Type B pancreatic cell (in vitro differentiated cells): ENCODE measurements around the gene CYFIP1. TPM values are rescaled to one million over a fixed set of nuclear protein-coding genes. Genes with fewer than 3 reads are reported as not detected.

Source experiments
- DNase-seq: peaks from one replicate; pipeline ENCODE4 v3.0.0; 2021; ENCODE audit warnings: mixed read lengths; ENCODE audit not compliant: unreplicated experiment; ENCODE audit errors: extremely low spot score
- H3K27ac Mint-ChIP-seq: 2 replicates; pipeline ENCODE4 v1.8.0; 2021; ENCODE audit warnings: mild to moderate bottlenecking, mixed read lengths
- H3K27me3 Mint-ChIP-seq: 2 replicates; pipeline ENCODE4 v1.8.0; 2021; ENCODE audit warnings: mixed read lengths
- H3K36me3 Mint-ChIP-seq: 2 replicates; pipeline ENCODE4 v1.8.0; 2021; ENCODE audit warnings: mixed read lengths
- H3K4me1 Mint-ChIP-seq: one replicate; pipeline ENCODE4 v1.8.0; 2021; ENCODE audit warnings: mixed read lengths; ENCODE audit not compliant: unreplicated experiment
- H3K4me3 Mint-ChIP-seq: 2 replicates; pipeline ENCODE4 v1.8.0; 2021; ENCODE audit warnings: mild to moderate bottlenecking, mixed read lengths
- H3K9me3 Mint-ChIP-seq: 2 replicates; pipeline ENCODE4 v1.8.0; 2021; ENCODE audit warnings: mixed read lengths
- total RNA-seq: library from RNA; stranded (reverse); gene quantifications from 2 replicates; pipeline ENCODE4 v1.2.1, GENCODE V29; 2021; ENCODE audit warnings: low replicate concordance
- TF ChIP-seq, protein P1 (sequence below): fragments of 200-600 bp; sonication (generic); conservative IDR thresholded peaks from 2 replicates; pipeline ENCODE4 v1.5.0; 2021; ENCODE audit warnings: antibody characterized with exemption, mild to moderate bottlenecking

CYFIP1 gene
- total RNA-seq, 1 donor from 2014 or later: 108 TPM

DNA sequence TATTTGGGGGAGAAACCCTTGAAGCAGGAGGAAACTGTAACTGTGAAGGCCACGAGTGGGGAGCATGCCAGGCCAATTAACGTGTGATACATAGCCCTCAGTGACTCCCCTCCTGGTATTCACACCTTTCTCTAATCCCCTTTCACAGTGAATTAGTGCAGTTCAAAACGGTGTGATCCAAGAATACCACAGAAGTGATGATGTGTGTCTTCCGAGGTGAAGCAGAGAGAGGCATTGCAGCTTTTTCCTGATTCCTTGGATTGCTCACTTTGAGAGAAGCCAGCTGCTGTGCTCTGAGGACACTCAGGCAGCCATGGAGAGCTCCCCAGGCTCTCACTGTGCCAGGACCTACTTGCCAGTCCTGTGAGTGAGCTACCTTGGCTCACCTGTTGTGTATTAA lies 124.4 kb downstream of the CYFIP1 start:
- no peak overlapping the region for H3K4me3 Mint-ChIP-seq
- no peaks in the 10 kb centered on the region for H3K27me3 Mint-ChIP-seq
- TF ChIP-seq, protein P1, sequence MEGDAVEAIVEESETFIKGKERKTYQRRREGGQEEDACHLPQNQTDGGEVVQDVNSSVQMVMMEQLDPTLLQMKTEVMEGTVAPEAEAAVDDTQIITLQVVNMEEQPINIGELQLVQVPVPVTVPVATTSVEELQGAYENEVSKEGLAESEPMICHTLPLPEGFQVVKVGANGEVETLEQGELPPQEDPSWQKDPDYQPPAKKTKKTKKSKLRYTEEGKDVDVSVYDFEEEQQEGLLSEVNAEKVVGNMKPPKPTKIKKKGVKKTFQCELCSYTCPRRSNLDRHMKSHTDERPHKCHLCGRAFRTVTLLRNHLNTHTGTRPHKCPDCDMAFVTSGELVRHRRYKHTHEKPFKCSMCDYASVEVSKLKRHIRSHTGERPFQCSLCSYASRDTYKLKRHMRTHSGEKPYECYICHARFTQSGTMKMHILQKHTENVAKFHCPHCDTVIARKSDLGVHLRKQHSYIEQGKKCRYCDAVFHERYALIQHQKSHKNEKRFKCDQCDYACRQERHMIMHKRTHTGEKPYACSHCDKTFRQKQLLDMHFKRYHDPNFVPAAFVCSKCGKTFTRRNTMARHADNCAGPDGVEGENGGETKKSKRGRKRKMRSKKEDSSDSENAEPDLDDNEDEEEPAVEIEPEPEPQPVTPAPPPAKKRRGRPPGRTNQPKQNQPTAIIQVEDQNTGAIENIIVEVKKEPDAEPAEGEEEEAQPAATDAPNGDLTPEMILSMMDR: no peak
- no peaks in the 10 kb centered on the region for H3K4me1 Mint-ChIP-seq
- no peak overlapping the region for H3K27ac Mint-ChIP-seq
- no peak for DNase-seq
- H3K9me3 Mint-ChIP-seq: no peaks in the 10 kb centered on the region
- peaks cover 40% of the 10 kb centered on the region for H3K36me3 Mint-ChIP-seq

DNA sequence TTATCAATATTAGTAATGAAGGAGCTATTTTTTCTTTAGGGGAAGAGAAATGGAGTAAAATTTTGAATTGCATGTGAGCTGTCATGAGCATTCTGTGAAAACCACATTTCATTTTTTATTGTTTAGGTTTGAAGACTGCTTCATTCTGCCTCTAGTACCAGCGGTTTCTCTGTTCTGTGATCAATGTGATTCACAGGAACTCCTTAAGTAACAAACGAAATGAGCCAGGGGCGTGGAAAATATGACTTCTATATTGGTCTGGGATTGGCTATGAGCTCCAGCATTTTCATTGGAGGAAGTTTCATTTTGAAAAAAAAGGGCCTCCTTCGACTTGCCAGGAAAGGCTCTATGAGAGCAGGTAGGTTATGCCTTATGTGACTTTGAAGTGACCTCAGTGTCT lies 128.7 kb downstream of the CYFIP1 start:
- DNase-seq: no peak
- Mint-ChIP-seq H3K36me3 (peaks cover 28% of the 10 kb centered on the region), H3K27ac (no peak overlapping the region), H3K27me3 (no peaks in the 10 kb centered on the region), H3K4me1 (no peaks in the 10 kb centered on the region), H3K9me3 (no peaks in the 10 kb centered on the region), H3K4me3 (no peak overlapping the region)
- TF ChIP-seq, protein P1: no peak

DNA sequence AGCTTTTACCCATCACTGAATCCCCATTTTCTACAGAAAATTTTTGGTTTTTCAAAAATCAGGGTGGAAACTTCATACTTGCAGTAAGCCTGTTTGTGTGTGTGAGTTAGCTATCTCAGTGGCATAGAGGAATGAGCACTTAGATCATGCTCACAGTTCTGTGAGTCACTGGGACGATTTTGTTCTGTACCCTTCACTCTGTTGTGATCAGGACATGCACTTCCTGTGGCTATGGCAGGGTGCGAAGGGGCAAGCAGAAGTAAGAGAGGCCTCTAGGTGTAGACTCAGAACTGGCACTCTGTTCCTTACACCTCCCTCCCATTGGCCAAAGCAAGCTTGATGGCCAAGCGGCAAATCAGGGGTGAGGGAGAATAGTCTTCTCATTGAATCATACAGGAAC lies 130.1 kb downstream of the CYFIP1 start:
- Mint-ChIP-seq H3K4me1 (peaks cover 12% of the 10 kb centered on the region), H3K27me3 (no peaks in the 10 kb centered on the region), H3K27ac (no peak overlapping the region), H3K4me3 (no peak overlapping the region), H3K36me3 (peaks cover 24% of the 10 kb centered on the region), H3K9me3 (no peaks in the 10 kb centered on the region)
- no peak for DNase-seq
- TF ChIP-seq, protein P1: no peak

DNA sequence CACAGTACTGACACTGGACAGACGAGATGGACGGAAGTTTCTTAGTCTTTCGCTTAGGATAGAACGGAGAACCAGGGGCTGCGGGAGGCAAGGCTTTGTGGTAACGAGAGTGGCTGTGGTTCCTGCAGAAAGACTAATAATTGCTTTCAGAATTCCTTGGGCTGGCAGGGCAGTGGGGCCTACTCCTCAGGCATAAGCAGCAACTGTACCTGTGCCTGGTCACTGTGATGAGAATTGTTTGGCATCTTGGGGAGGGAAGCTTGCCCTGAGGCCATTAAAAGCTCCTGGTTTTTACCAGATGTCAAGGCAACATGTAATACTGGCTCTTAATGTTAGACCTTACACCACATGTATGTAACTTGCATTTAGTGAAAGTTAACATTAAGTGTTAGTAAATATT lies 134.1 kb downstream of the CYFIP1 start:
- Mint-ChIP-seq H3K4me1 (peaks cover 19% of the 10 kb centered on the region), H3K27me3 (no peaks in the 10 kb centered on the region), H3K9me3 (no peaks in the 10 kb centered on the region), H3K27ac (no peak overlapping the region), H3K4me3 (no peak overlapping the region), H3K36me3 (peaks cover 20% of the 10 kb centered on the region)
- no peak for DNase-seq
- TF ChIP-seq, protein P1: no peak

DNA sequence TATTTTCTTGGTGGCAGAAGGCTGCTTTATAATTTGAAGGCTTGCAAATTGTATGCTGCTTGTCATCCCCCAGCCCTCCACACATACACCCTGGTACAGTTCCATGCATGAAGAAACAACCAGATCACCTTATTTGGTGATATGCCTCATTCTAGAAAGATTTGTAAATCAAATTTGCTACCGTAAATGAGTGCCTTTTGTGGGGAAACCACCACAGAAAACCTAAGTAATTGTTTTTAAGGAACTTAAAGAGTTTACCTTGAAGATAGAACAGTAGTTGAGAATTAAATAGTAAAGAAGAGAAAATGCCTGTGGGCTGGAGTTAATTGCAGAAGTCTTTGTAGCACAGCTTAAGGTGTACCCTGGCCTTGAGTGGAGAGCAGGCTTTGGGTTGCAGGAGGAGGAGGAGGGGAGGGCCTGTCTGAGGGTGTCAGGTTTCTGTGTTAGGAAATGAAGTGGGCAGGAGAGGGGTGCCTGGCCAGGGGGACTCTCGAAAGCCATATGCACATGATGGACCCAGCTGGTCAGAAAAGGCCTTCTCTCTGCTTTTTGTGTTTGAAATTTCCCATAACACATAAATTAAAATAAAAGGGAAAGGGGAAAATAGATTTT lies 134.8 kb downstream of the CYFIP1 start:
- Mint-ChIP-seq H3K36me3 (peaks cover 24% of the 10 kb centered on the region), H3K27me3 (no peaks in the 10 kb centered on the region), H3K4me1 (peaks cover 26% of the 10 kb centered on the region), H3K27ac (peak overlapping the region; percentile 39), H3K4me3 (no peak overlapping the region), H3K9me3 (no peaks in the 10 kb centered on the region)
- TF ChIP-seq, protein P1: no peak
- DNase-seq: no peak
